ENCODE data around the gene ESYT2.

Gene ESYT2

DNA sequence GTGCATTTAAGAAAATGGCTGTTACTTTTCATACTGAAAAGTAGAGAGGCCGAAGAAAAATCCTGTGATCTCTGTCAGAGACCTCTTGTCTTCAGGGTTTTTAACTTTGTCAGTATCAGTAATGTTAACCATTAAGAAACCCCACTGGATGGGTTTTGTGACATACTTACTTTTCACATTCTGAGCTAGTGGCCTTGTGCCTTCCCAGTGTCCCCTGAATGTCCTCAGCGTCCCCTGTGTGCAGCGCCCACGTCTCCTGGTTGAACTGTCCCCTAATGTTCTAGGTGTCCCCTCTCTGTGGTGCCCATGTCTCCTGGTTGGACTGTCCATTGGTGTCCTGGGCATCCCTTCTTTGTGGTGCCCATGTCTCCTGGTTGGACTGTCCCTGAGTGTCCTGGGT is 36.7 kb upstream of the ESYT2 start:
- no peak for TF ChIP-seq CTCF (IDR thresholded peaks at IDR 0.05; ENCODE audit: low read length, missing control alignments)
- no peak for DNase-seq (ENCODE audit: low read depth)
- H3K4me3 ChIP-seq (replicated peaks; ENCODE audit: low read depth, low read length), result no peak overlapping the region

DNA sequence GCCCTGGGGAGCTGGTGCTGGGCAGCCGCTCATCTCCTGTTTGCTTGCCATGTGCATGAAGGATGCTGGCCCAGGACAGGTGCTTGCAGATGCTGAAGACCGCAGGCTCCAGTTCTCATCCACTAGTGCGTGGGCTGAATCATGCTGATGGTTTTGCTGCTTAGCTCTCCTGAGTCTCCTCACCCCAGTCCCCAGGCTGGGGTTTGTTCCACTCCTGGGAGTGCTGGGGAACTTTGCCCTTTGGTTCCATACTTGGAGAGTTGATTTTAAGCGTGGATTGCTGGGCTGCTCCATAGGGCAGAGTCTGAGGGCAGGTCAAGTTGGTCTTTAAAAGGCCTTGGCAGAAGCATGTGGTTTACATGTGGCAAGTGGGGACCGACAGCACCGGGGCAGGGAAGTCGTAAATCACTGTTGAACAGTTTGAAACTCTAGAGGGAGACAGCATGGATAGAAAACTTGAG is 36.2 kb upstream of the ESYT2 start:
- DNase-seq (ENCODE audit: low read depth), result no peak
- no peak for TF ChIP-seq CTCF (IDR thresholded peaks at IDR 0.05; ENCODE audit: low read length, missing control alignments)

GRCh38 chr7:158864833-158865232 is 35.5 kb upstream of the ESYT2 start:
- no peak for DNase-seq (ENCODE audit: low read depth)
- no peak overlapping the region for H3K4me3 ChIP-seq (replicated peaks; ENCODE audit: low read depth, low read length)
- TF ChIP-seq CTCF (IDR thresholded peaks at IDR 0.05; ENCODE audit: low read length, missing control alignments), result no peak

More for the DNA sequence above, 36.2 kb upstream of the ESYT2 start:
- no peak overlapping the region for H3K4me3 ChIP-seq (replicated peaks; ENCODE audit: low read depth, low read length)

GRCh38 chr7:158864507-158864820 is 35.2 kb upstream of the ESYT2 start:
- H3K4me3 ChIP-seq (replicated peaks; ENCODE audit: low read depth, low read length), result peak overlapping the region; percentile 59
- DNase-seq (ENCODE audit: low read depth), result no peak
- no peak for TF ChIP-seq CTCF (IDR thresholded peaks at IDR 0.05; ENCODE audit: low read length, missing control alignments)

GRCh38 chr7:158863611-158864506 is 34.5 kb upstream of the ESYT2 start:
- H3K4me3 ChIP-seq (replicated peaks; ENCODE audit: low read depth, low read length), result peak overlapping the region; percentile 59
- no peak for TF ChIP-seq CTCF (IDR thresholded peaks at IDR 0.05; ENCODE audit: low read length, missing control alignments)
- peak; percentile 69 for DNase-seq (ENCODE audit: low read depth)

- DNase-seq (ENCODE audit: low read depth), result peak; percentile 30
- peak overlapping the region; percentile 59 for H3K4me3 ChIP-seq (replicated peaks; ENCODE audit: low read depth, low read length)
Measured at GRCh38 chr7:158862985-158863610, 33.8 kb upstream of the ESYT2 start.

DNA sequence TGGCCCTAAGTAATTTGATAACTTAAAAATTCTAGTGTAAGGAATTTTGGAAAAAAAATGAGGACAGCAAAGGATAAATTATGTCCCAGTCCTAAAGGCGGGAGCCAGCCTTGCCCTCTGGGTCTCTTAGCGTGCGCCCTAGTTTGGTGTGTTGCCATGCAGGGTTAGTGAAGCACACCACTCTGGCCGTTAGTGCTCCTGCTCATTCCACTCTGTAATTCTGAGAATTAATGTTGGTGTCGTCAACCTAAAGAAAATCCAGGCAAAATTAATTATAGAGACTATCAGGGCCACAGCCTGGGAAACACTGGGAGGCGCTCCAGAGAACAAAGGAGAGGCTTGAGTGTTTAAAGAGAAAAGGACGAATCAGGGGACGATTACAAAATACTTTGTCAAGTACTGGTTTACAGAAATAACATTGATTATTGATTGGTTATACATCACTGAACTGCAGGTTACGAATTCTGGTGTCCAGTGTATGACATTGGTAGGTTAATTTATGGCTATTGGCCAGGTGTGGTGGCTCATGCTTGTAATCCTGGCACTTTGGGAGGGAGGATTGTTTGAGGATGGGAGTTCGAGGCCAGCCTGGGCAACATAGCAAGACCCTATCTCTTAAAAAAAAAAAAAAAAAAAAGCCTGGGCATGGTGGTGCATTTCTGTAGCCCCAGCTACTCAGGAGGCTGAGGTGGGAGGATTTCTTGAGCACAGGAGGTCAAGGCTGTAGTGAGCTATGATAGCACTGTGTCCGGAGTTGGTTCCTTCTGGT is 32.8 kb upstream of the ESYT2 start:
- H3K4me3 ChIP-seq (replicated peaks; ENCODE audit: low read depth, low read length), result no peak overlapping the region
- no peak for DNase-seq (ENCODE audit: low read depth)
- no peak for TF ChIP-seq CTCF (IDR thresholded peaks at IDR 0.05; ENCODE audit: low read length, missing control alignments)
